ENCODE data around the gene ASCC1.
"Not testable (repeated sequence)": the region's sequence is repeated elsewhere in the genome, so short reads cannot be mapped to it uniquely, and the experiment has no call there.

ASCC1 gene

GRCh38 chr10:72226418-72227027 is 10.4 kb upstream of the ASCC1 start:
- Histone ChIP-seq H3F3A (ENCODE audit: insufficient read depth, low read length) (no peaks in the 10 kb centered on the region), H3K4me3 (ENCODE audit: low read length) (no peak overlapping the region), H3K4me2 (ENCODE audit: low read depth, low read length) (no peak overlapping the region), H3K36me3 (replicated peaks; ENCODE audit: insufficient read depth, low read length) (peaks cover 6% of the 10 kb centered on the region; the same call in 1 of the 2 replicates), H3K27ac (ENCODE audit: low read length) (no peak overlapping the region), H3K9ac (ENCODE audit: low read length) (no peak overlapping the region), H2AFZ (ENCODE audit: low read length) (no peak overlapping the region), H4K20me1 (ENCODE audit: insufficient read depth, low read length) (0 out of 2 replicates have a peak, but pooled peaks cover 3% of the 10 kb centered on the region), H3K9me3 (replicated peaks; ENCODE audit: insufficient read depth, low read length) (no peaks in the 10 kb centered on the region), H3K27me3 (replicated peaks; ENCODE audit: insufficient read depth, low read length) (no peaks in the 10 kb centered on the region), H3K9me2 (replicated peaks; ENCODE audit: insufficient read depth, low read length) (no peaks in the 10 kb centered on the region), H3K4me1 (ENCODE audit: low read length) (no peaks in the 10 kb centered on the region), H3K79me2 (ENCODE audit: low read length) (peaks cover 70% of the 10 kb centered on the region)
- no peak for DNase-seq
- no peak for TF ChIP-seq EZH2phosphoT487 (IDR thresholded peaks at IDR 0.05; ENCODE audit: low read length)
- TF ChIP-seq EZH2 (optimal IDR thresholded peaks at IDR 0.05; ENCODE audit: low read depth, low read length) = no peak
- TF ChIP-seq CTCF (IDR thresholded peaks at IDR 0.05; ENCODE audit: low read length) = no peak

GRCh38 chr10:72224191-72224590 is 8.1 kb upstream of the ASCC1 start:
- not testable (repeated sequence) for H3K9ac ChIP-seq (ENCODE audit: low read length); H3K9me2 ChIP-seq (replicated peaks; ENCODE audit: insufficient read depth, low read length); H3F3A ChIP-seq (ENCODE audit: insufficient read depth, low read length); H2AFZ ChIP-seq (ENCODE audit: low read length); H3K36me3 ChIP-seq (replicated peaks; ENCODE audit: insufficient read depth, low read length); H3K4me3 ChIP-seq (ENCODE audit: low read length); H4K20me1 ChIP-seq (ENCODE audit: insufficient read depth, low read length); H3K4me2 ChIP-seq (ENCODE audit: low read depth, low read length); DNase-seq; H3K9me3 ChIP-seq (replicated peaks; ENCODE audit: insufficient read depth, low read length); H3K27me3 ChIP-seq (replicated peaks; ENCODE audit: insufficient read depth, low read length); H3K4me1 ChIP-seq (ENCODE audit: low read length); H3K27ac ChIP-seq (ENCODE audit: low read length)
- peaks cover 69% of the 10 kb centered on the region for H3K79me2 ChIP-seq (ENCODE audit: low read length)

GRCh38 chr10:72223743-72224101 is 7.6 kb upstream of the ASCC1 start:
- Histone ChIP-seq H3K27ac (ENCODE audit: low read length) (no peak overlapping the region), H3K4me1 (ENCODE audit: low read length) (no peaks in the 10 kb centered on the region), H3K9ac (ENCODE audit: low read length) (no peak overlapping the region), H3K27me3 (replicated peaks; ENCODE audit: insufficient read depth, low read length) (no peaks in the 10 kb centered on the region), H3K9me3 (replicated peaks; ENCODE audit: insufficient read depth, low read length) (no peaks in the 10 kb centered on the region), H3K9me2 (replicated peaks; ENCODE audit: insufficient read depth, low read length) (no peaks in the 10 kb centered on the region), H3K4me3 (ENCODE audit: low read length) (no peak overlapping the region), H2AFZ (ENCODE audit: low read length) (no peak overlapping the region), H3F3A (ENCODE audit: insufficient read depth, low read length) (no peaks in the 10 kb centered on the region), H3K36me3 (replicated peaks; ENCODE audit: insufficient read depth, low read length) (no peaks in the 10 kb centered on the region; the same call in 1 of the 2 replicates), H3K79me2 (ENCODE audit: low read length) (peaks cover 71% of the 10 kb centered on the region), H4K20me1 (ENCODE audit: insufficient read depth, low read length) (0 out of 2 replicates have a peak, but pooled peaks cover 3% of the 10 kb centered on the region), H3K4me2 (ENCODE audit: low read depth, low read length) (no peak overlapping the region)
- TF ChIP-seq EZH2phosphoT487 (IDR thresholded peaks at IDR 0.05; ENCODE audit: low read length) = no peak
- TF ChIP-seq EZH2 (optimal IDR thresholded peaks at IDR 0.05; ENCODE audit: low read depth, low read length) = no peak
- no peak for TF ChIP-seq CTCF (IDR thresholded peaks at IDR 0.05; ENCODE audit: low read length)
- no peak for DNase-seq

- TF ChIP-seq CTCF (IDR thresholded peaks at IDR 0.05; ENCODE audit: low read length) (no peak), EZH2phosphoT487 (IDR thresholded peaks at IDR 0.05; ENCODE audit: low read length) (no peak), EZH2 (optimal IDR thresholded peaks at IDR 0.05; ENCODE audit: low read depth, low read length) (no peak)
- DNase-seq = no peak
- no peaks in the 10 kb centered on the region for H3K27me3 ChIP-seq (replicated peaks; ENCODE audit: insufficient read depth, low read length)
- H3K9me2 ChIP-seq (replicated peaks; ENCODE audit: insufficient read depth, low read length) = no peaks in the 10 kb centered on the region
- no peak overlapping the region for H3K4me3 ChIP-seq (ENCODE audit: low read length)
- no peaks in the 10 kb centered on the region for H4K20me1 ChIP-seq (ENCODE audit: insufficient read depth, low read length)
- no peak overlapping the region for H3K4me2 ChIP-seq (ENCODE audit: low read depth, low read length)
- H3K27ac ChIP-seq (ENCODE audit: low read length) = no peak overlapping the region
- H3K36me3 ChIP-seq (replicated peaks; ENCODE audit: insufficient read depth, low read length) = no peaks in the 10 kb centered on the region; the same call in 1 of the 2 replicates
- peaks cover 3% of the 10 kb centered on the region; the same call in 1 of the 2 replicates for H3F3A ChIP-seq (ENCODE audit: insufficient read depth, low read length)
- no peak overlapping the region for H2AFZ ChIP-seq (ENCODE audit: low read length)
- no peaks in the 10 kb centered on the region for H3K9me3 ChIP-seq (replicated peaks; ENCODE audit: insufficient read depth, low read length)
- no peak overlapping the region for H3K9ac ChIP-seq (ENCODE audit: low read length)
- H3K79me2 ChIP-seq (ENCODE audit: low read length) = peaks cover 74% of the 10 kb centered on the region
- H3K4me1 ChIP-seq (ENCODE audit: low read length) = peaks cover 11% of the 10 kb centered on the region
Measured at GRCh38 chr10:72221278-72221677, 5.2 kb upstream of the ASCC1 start.
